Panc1 (cell line): ENCODE measurements around the gene LRP1B. TPM values are rescaled to one million over a fixed set of nuclear protein-coding genes. Genes with fewer than 3 reads are reported as not detected.

Source experiments
- ATAC-seq: fragments of 200-7000 bp; cut with Tn5 transposase; 2 replicates; pipeline ENCODE4 v1.9.1; 2020; ENCODE audit warnings: mild to moderate bottlenecking, moderate library complexity
- BruUV-seq: library from RNA; stranded (reverse); fragments of 400-500 nt; replicated peaks from 2 replicates; lab custom pipeline; 2021; lab: Mats Ljungman, UMichigan
- CTCF ChIA-PET: fragments of 300-600 bp; sonication (Branson Sonifier 250); formaldehyde crosslinking; loops from one replicate; lab custom pipeline; 2022; ENCODE audit warnings: antibody characterized with exemption; lab: Charles Lee
- POLR2A ChIA-PET: fragments of 300-600 bp; sonication (Branson Sonifier 250); formaldehyde crosslinking; loops from one replicate; lab custom pipeline; 2022; ENCODE audit warnings: antibody characterized with exemption; lab: Charles Lee
- DNase-seq: peaks from one replicate; pipeline ENCODE4 v3.0.0-alpha.2; 2010; ENCODE audit warnings: low read depth, low spot score
- H3K27ac ChIP-seq: 2 replicates; pipeline ENCODE4 v1.5.1; 2011; ENCODE audit warnings: mild to moderate bottlenecking, low read length, inconsistent platforms
- H3K27me3 ChIP-seq: fragments of 200-500 bp; sonication (Bioruptor generic); 2 replicates; pipeline ENCODE4 v1.6.0; 2014; ENCODE audit warnings: low read length, inconsistent platforms; ENCODE audit not compliant: control insufficient read depth, insufficient read depth
- H3K36me3 ChIP-seq: fragments of 200-500 bp; sonication (Bioruptor generic); 2 replicates; pipeline ENCODE4 v1.5.1; 2014; ENCODE audit warnings: inconsistent platforms, mild to moderate bottlenecking, low read length, moderate library complexity; ENCODE audit not compliant: control insufficient read depth, insufficient read depth
- H3K4me1 ChIP-seq: 2 replicates; pipeline ENCODE4 v1.5.1; 2011; ENCODE audit warnings: inconsistent platforms, mild to moderate bottlenecking, low read length, moderate library complexity; ENCODE audit not compliant: control insufficient read depth, insufficient read depth
- H3K4me3 ChIP-seq, 2 experiments: 2 replicates each; pipeline ENCODE4 v1.5.1; 2011 to 2012; ENCODE audit warnings: low read depth in 2 of 2, low read length in 2 of 2, mild to moderate bottlenecking in 2 of 2, inconsistent platforms in 1 of 2, moderate library complexity in 1 of 2
- H3K9me3 ChIP-seq: fragments of 200-500 bp; sonication (Bioruptor generic); 2 replicates; pipeline ENCODE4 v1.5.1; 2014; ENCODE audit warnings: low read depth, mild to moderate bottlenecking, inconsistent platforms, low read length, moderate library complexity; ENCODE audit not compliant: control insufficient read depth, insufficient read depth
- POLR2AphosphoS5 ChIP-seq: IDR thresholded peaks from 2 replicates; pipeline ENCODE4 v1.6.1; 2012; ENCODE audit warnings: mild to moderate bottlenecking, low read depth, low read length, moderate library complexity
- REST ChIP-seq, 2 experiments: IDR thresholded peaks; 2 replicates each; pipeline ENCODE4 v1.6.1; 2011 to 2012; ENCODE audit warnings: low read depth in 2 of 2, control low read depth in 1 of 2, low read length in 1 of 2, mild to moderate bottlenecking in 1 of 2, moderate library complexity in 1 of 2; ENCODE audit not compliant: insufficient read depth in 1 of 2
- SIN3A ChIP-seq: IDR thresholded peaks from 2 replicates; pipeline ENCODE4 v1.6.1; 2012; ENCODE audit warnings: low read depth, mild to moderate bottlenecking, low read length, moderate library complexity, borderline replicate concordance; ENCODE audit not compliant: insufficient read depth
- TCF7L2 ChIP-seq: IDR thresholded peaks from 2 replicates; pipeline ENCODE4 v1.6.1; 2011; ENCODE audit warnings: mild to moderate bottlenecking, low read depth, low read length, inconsistent platforms
- in situ Hi-C: cut with HindIII; loops from 2 replicates; pipeline ENCODE4 v1.10.0; 2016; ENCODE audit warnings: low sequenced_read_pairs, low pct_unique_long_range_greater_than_20kb
- intact Hi-C: fragments of 100-400 bp; cut with micrococcal nuclease; formaldehyde crosslinking; loops from one replicate; pipeline ENCODE4 v1.10.0; 2022; ENCODE audit not compliant: unreplicated experiment
- total RNA-seq: library from RNA; stranded (reverse); gene quantifications from one replicate; pipeline ENCODE4 v1.2.1, GENCODE V29; 2021; ENCODE audit not compliant: unreplicated experiment
- TF ChIP-seq, protein P1 (sequence below): fragments of 450-650 bp; IDR thresholded peaks from 2 replicates; pipeline ENCODE4 v1.5.1; 2017; ENCODE audit warnings: mild to moderate bottlenecking

LRP1B gene
- total RNA-seq, 1 experiment from 2014 or later = 0.54 TPM

- DNase-seq = no peak
- ChIA-PET POLR2A (interaction anchor here (0.7 kb wide), 1 partner anchor 752 kb away, joined by 4 read pairs; no protein-coding TSS in a partner anchor), CTCF (no interaction called here)
- no peak for ATAC-seq
- intact Hi-C loops (no loop called here), in situ Hi-C loops (no loop called here)
- Histone ChIP-seq H3K36me3 (no peaks in the 10 kb centered on the region), H3K4me3 (no peak overlapping the region), H3K9me3 (no peaks in the 10 kb centered on the region), H3K27me3 (no peaks in the 10 kb centered on the region), H3K4me1 (no peaks in the 10 kb centered on the region), H3K27ac (no peak overlapping the region)
- BruUV-seq = no TSS peak
- TF ChIP-seq REST (IDR thresholded peaks at IDR 0.05; ENCODE audit: insufficient read depth in 1 of 2, low read depth in 2 of 2, low read length in 1 of 2) = no peak
- TF ChIP-seq, protein P1, sequence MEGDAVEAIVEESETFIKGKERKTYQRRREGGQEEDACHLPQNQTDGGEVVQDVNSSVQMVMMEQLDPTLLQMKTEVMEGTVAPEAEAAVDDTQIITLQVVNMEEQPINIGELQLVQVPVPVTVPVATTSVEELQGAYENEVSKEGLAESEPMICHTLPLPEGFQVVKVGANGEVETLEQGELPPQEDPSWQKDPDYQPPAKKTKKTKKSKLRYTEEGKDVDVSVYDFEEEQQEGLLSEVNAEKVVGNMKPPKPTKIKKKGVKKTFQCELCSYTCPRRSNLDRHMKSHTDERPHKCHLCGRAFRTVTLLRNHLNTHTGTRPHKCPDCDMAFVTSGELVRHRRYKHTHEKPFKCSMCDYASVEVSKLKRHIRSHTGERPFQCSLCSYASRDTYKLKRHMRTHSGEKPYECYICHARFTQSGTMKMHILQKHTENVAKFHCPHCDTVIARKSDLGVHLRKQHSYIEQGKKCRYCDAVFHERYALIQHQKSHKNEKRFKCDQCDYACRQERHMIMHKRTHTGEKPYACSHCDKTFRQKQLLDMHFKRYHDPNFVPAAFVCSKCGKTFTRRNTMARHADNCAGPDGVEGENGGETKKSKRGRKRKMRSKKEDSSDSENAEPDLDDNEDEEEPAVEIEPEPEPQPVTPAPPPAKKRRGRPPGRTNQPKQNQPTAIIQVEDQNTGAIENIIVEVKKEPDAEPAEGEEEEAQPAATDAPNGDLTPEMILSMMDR = no peak
- TF ChIP-seq POLR2AphosphoS5 = no peak
- TF ChIP-seq TCF7L2 = no peak
- no peak for TF ChIP-seq SIN3A
Observed at GRCh38 chr2:140392824-140393223, 1738.0 kb downstream of the LRP1B start.

- no peak for ATAC-seq
- BruUV-seq = no TSS peak
- intact Hi-C loops = no loop called here
- Histone ChIP-seq H3K9me3 (no peaks in the 10 kb centered on the region), H3K27me3 (no peaks in the 10 kb centered on the region), H3K27ac (no peak overlapping the region), H3K36me3 (no peaks in the 10 kb centered on the region), H3K4me1 (no peaks in the 10 kb centered on the region), H3K4me3 (no peak overlapping the region)
- CTCF ChIA-PET = no interaction called here
- in situ Hi-C loops = no loop called here
- no peak for DNase-seq
- POLR2A ChIA-PET = no interaction called here
- no peak for TF ChIP-seq SIN3A
- TF ChIP-seq, protein P1 = no peak
- no peak for TF ChIP-seq TCF7L2
- no peak for TF ChIP-seq REST (IDR thresholded peaks at IDR 0.05; ENCODE audit: insufficient read depth in 1 of 2, low read depth in 2 of 2, low read length in 1 of 2)
- TF ChIP-seq POLR2AphosphoS5 = no peak
Observed at GRCh38 chr2:140384946-140385345, 1745.9 kb downstream of the LRP1B start.
